Hepatocyte (in vitro differentiated cells): Measurements from ENCODE around the gene IFT43.

ENCODE experiments used
- EZH2 ChIP-seq: fragments of 200-600 bp; sonication (generic); IDR thresholded peaks from 2 replicates; pipeline ENCODE4 v1.6.1; 2016; ENCODE audit warnings: antibody characterized with exemption, mild to moderate bottlenecking, borderline replicate concordance
- TF ChIP-seq, protein P1 (sequence below): fragments of 200-600 bp; sonication (generic); IDR thresholded peaks from 2 replicates; pipeline ENCODE4 v1.5.1; 2016; ENCODE audit warnings: antibody characterized with exemption, mild to moderate bottlenecking; ENCODE audit not compliant: poor library complexity

DNA sequence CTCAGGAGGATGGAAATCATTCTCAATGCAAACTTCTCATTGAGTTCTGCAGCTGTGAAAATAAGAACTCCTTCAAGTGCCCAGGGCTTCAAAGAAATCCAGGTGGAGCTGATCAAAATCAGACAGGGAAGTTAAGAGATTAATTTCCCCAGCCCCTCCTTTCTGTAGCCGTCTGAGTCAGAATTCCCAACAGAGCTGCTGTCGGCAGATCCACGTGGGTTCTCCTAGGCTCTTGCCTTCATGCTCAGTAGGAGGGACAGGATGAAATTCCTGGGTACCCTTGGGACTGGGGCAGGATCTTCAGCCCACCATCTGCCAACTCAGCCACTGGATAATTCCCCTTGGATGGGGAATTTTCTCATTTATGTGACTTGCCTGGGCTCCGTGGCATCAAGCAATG, 17.1 kb upstream of the IFT43 start:
- TF ChIP-seq, protein P1, sequence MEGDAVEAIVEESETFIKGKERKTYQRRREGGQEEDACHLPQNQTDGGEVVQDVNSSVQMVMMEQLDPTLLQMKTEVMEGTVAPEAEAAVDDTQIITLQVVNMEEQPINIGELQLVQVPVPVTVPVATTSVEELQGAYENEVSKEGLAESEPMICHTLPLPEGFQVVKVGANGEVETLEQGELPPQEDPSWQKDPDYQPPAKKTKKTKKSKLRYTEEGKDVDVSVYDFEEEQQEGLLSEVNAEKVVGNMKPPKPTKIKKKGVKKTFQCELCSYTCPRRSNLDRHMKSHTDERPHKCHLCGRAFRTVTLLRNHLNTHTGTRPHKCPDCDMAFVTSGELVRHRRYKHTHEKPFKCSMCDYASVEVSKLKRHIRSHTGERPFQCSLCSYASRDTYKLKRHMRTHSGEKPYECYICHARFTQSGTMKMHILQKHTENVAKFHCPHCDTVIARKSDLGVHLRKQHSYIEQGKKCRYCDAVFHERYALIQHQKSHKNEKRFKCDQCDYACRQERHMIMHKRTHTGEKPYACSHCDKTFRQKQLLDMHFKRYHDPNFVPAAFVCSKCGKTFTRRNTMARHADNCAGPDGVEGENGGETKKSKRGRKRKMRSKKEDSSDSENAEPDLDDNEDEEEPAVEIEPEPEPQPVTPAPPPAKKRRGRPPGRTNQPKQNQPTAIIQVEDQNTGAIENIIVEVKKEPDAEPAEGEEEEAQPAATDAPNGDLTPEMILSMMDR: no peak
- no peak for TF ChIP-seq EZH2
